ENCODE data around the gene FNIP2. TPM values are rescaled to one million over a fixed set of nuclear protein-coding genes. Genes with fewer than 3 reads are reported as not detected.

Gene FNIP2
- total and polyA plus RNA-seq, 9 of the 15 experiments (the other 6 are each of a cell fraction or from before 2014, with no cell fraction given) = 1.7 to 15.5 (median 8.3) TPM

DNA sequence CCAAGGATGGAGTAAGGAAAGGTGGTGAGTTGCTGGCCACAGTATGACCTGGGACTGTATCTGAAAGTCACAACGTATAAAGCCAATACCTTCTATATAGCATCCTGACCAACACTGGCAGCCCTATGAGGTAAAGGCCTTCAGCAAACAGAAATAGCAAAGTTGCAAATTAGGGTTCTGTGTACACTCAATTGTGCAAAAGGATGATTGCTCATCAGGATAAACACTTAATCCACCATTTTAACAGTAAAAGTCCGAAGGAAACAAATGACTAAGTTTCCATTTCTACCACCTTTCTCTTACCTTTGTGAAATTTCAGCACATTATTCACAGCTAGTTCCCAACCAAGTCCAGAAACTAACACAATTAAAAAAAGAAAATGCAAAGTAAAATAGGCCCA is 1.4 kb upstream of the FNIP2 start:
- peaks cover 28% of the 10 kb centered on the region for H3K79me2 ChIP-seq (ENCODE audit: control insufficient read depth, insufficient read depth, low read length)
- ATAC-seq (no peak), DNase-seq (ENCODE audit: extremely low read depth in 1 of 4, low spot score in 3 of 4) (no peak), FAIRE-seq (no peak)
- POLR2A ChIA-PET = no interaction called here
- no peak overlapping the region for H3K4me3 ChIP-seq
- no peaks in the 10 kb centered on the region for H4K20me1 ChIP-seq (replicated peaks; ENCODE audit: control insufficient read depth, insufficient read depth, low read length)
- no peaks in the 10 kb centered on the region for H3K9me3 ChIP-seq (replicated peaks; ENCODE audit: control insufficient read depth, insufficient read depth, low read depth, low read length)
- H2AFZ ChIP-seq (ENCODE audit: low read depth, low read length) = peak overlapping the region; percentile 86; the same call in 1 of the 2 replicates
- in situ Hi-C loops (cut with MboI) = no loop called here
- H3K9ac ChIP-seq (ENCODE audit: insufficient read depth in 1 of 2, low read depth in 2 of 2, low read length in 2 of 2) = no peak overlapping the region
- H3K4me1 ChIP-seq (replicated peaks in 1 of 2; ENCODE audit: control insufficient read depth in 2 of 2, insufficient read depth in 2 of 2, low read length in 2 of 2) = peaks cover 9 to 13% of the 10 kb centered on the region in 2 experiments; a peak in 4 of 5 replicates
- no peak overlapping the region for H3K4me2 ChIP-seq (ENCODE audit: insufficient read depth, low read length)
- 25% methylated on average over 2 of the region's 2 CpGs for WGBS (ENCODE audit: insufficient coverage, low coverage, missing lambda C conversion rate)
- no peaks in the 10 kb centered on the region for H3K27me3 ChIP-seq (ENCODE audit: control insufficient read depth in 2 of 2, insufficient read depth in 2 of 2, low read length in 2 of 2)
- no peak overlapping the region for H3K27ac ChIP-seq (ENCODE audit: extremely low read depth, low read depth, low read length)
- H3K36me3 ChIP-seq (ENCODE audit: control insufficient read depth, insufficient read depth, low read length) = no peaks in the 10 kb centered on the region
- no peaks in the 10 kb centered on the region for H3K9me1 ChIP-seq (ENCODE audit: control insufficient read depth, insufficient read depth, low read length)
- CTCF ChIA-PET (ENCODE audit: low intra/inter-chr PET ratio) = no interaction called here
- intact Hi-C loops (cut with micrococcal nuclease) = loop anchor here (5.0 kb wide), 1 partner anchor 95 kb away; the partner anchor contains the start of genes C4orf46 and ETFDH
- no TSS peak for BruUV-seq (replicated peaks)
- TF ChIP-seq ZNF184 (CRISPR knock-in tag; IDR thresholded peaks at IDR 0.05) (no peak), SP2 (IDR thresholded peaks at IDR 0.05; ENCODE audit: extremely low read depth, low read depth, low read length, poor library complexity, severe bottlenecking) (no peak), HMG20A (CRISPR knock-in tag; conservative IDR thresholded peaks at IDR 0.05) (no peak), ZNF316 (IDR thresholded peaks at IDR 0.05) (no peak), TEAD2 (tag; IDR thresholded peaks at IDR 0.05) (no peak), EHMT2 (IDR thresholded peaks at IDR 0.05) (no peak), SAFB (IDR thresholded peaks at IDR 0.05; ENCODE audit: borderline replicate concordance, low read depth, low read length) (no peak), CBX3 (IDR thresholded peaks at IDR 0.05; ENCODE audit: borderline replicate concordance in 1 of 2, low read length in 2 of 2) (no peak), ZFP1 (CRISPR knock-in tag; IDR thresholded peaks at IDR 0.05) (no peak), FOXA1 (IDR thresholded peaks at IDR 0.05; ENCODE audit: borderline replicate concordance) (no peak)
- TF ChIP-seq, protein P1, sequence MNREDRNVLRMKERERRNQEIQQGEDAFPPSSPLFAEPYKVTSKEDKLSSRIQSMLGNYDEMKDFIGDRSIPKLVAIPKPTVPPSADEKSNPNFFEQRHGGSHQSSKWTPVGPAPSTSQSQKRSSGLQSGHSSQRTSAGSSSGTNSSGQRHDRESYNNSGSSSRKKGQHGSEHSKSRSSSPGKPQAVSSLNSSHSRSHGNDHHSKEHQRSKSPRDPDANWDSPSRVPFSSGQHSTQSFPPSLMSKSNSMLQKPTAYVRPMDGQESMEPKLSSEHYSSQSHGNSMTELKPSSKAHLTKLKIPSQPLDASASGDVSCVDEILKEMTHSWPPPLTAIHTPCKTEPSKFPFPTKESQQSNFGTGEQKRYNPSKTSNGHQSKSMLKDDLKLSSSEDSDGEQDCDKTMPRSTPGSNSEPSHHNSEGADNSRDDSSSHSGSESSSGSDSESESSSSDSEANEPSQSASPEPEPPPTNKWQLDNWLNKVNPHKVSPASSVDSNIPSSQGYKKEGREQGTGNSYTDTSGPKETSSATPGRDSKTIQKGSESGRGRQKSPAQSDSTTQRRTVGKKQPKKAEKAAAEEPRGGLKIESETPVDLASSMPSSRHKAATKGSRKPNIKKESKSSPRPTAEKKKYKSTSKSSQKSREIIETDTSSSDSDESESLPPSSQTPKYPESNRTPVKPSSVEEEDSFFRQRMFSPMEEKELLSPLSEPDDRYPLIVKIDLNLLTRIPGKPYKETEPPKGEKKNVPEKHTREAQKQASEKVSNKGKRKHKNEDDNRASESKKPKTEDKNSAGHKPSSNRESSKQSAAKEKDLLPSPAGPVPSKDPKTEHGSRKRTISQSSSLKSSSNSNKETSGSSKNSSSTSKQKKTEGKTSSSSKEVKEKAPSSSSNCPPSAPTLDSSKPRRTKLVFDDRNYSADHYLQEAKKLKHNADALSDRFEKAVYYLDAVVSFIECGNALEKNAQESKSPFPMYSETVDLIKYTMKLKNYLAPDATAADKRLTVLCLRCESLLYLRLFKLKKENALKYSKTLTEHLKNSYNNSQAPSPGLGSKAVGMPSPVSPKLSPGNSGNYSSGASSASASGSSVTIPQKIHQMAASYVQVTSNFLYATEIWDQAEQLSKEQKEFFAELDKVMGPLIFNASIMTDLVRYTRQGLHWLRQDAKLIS (CRISPR knock-in tag; IDR thresholded peaks at IDR 0.05) = no peak
- TF ChIP-seq, protein P2, sequence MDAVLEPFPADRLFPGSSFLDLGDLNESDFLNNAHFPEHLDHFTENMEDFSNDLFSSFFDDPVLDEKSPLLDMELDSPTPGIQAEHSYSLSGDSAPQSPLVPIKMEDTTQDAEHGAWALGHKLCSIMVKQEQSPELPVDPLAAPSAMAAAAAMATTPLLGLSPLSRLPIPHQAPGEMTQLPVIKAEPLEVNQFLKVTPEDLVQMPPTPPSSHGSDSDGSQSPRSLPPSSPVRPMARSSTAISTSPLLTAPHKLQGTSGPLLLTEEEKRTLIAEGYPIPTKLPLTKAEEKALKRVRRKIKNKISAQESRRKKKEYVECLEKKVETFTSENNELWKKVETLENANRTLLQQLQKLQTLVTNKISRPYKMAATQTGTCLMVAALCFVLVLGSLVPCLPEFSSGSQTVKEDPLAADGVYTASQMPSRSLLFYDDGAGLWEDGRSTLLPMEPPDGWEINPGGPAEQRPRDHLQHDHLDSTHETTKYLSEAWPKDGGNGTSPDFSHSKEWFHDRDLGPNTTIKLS (IDR thresholded peaks at IDR 0.05; ENCODE audit: borderline replicate concordance, low read depth) = no peak

Data from K562 (cell line).